GM19043 (cell line): ENCODE data around the gene ZACN.

Source experiments
- ATAC-seq: cut with Tn5 transposase; IDR thresholded peaks from one replicate; pipeline ENCODE4 v1.9.1; 2021; ENCODE audit warnings: low read depth; ENCODE audit not compliant: unreplicated experiment

The ZACN gene

GRCh38 chr17:76080768-76081287 is 1.8 kb downstream of the ZACN start:
- ATAC-seq = no peak

DNA sequence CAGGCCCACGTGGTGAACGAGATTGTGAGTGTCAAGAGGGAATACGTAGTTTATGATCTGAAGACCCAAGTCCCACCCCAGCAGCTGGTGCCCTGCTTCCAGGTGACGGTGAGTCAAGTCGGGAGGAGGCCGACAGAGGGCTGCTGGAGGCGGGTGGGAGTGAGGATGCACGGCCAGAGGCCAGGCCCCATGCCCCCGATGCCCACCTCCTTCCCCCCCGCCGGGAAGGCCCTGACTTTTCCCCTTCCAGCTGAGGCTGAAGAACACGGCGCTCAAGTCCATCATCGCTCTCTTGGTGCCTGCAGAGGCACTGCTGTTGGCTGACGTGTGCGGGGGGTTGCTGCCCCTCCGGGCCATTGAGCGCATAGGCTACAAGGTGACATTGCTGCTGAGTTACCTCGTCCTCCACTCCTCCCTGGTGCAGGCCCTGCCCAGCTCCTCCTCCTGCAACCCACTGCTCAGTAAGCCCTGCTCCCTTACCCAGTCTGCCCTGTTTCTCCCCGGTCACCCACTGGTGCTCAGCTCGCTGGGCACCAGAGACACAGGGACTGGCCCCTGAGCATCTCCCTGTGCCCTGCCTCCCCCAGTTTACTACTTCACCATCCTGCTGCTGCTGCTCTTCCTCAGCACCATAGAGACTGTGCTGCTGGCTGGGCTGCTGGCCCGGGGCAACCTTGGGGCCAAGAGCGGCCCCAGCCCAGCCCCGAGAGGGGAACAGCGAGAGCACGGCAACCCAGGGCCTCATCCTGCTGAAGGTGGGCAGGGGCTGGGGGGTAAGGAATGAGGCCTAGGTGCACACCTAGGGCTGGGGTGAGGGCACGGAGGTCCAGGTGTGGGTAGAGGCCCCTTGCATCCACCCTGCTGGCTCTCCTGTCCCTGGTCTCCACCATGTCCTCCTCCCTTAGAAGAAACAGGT is 2.6 kb downstream of the ZACN start:
- no peak for ATAC-seq

GRCh38 chr17:76082326-76083251 is 3.6 kb downstream of the ZACN start:
- ATAC-seq = no peak

- ATAC-seq = no peak
Measured at GRCh38 chr17:76083536-76084182, 4.7 kb downstream of the ZACN start.

DNA sequence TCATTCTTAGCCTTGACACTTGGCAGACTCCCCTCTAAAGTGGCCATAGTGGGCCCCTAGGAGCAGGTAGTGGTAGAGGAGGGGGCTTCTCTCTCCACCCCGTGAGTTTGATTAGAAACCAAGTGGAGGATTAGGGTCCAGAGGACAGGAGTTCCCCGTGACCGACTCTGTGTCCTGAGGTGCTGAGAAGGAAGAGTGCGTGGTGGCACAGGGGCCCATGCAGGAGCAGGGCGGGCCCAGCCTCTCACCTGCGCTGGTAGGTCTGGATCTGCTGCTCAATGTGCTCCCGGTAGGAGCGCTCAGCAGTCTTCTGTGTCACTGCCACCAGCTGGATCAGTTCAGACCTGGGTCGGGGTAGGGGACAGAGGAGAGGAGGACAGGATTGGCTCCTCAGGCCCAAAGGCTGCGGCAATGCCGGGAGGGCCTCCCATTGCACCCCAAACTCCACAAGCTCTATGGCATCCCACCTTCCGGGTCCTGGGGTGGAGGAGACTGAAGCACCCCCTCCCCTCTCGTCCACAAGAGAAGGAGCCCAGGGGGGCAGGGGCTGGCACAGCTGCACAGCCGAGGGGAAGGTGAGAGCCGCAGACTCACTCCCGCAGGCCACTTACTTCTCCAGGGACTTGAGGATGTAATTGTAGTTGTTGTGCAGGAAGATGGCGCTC is 6.2 kb downstream of the ZACN start:
- no peak for ATAC-seq

GRCh38 chr17:76085731-76086366 is 6.9 kb downstream of the ZACN start:
- ATAC-seq = no peak

GRCh38 chr17:76086384-76086783 is 7.4 kb downstream of the ZACN start:
- no peak for ATAC-seq

DNA sequence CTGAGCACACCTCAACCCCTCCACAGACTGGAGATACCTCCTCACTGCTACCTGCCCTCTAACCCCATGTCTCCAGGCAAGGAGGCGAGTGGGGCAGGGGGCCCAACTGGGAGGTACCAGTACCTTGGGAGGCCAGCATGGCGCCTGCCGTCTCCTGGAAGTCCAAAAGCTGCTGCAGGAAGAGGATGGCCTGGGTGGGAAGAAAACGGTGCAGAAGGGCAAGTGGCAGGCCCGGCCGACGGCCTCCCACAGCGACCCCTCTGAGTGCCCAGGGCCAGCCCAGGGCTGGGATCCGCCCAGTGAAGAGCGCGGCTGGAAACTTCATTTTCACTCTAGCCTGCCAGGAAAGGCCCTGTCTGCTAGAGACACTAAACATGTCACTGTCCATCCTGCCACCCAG is 8.5 kb downstream of the ZACN start:
- no peak for ATAC-seq

DNA sequence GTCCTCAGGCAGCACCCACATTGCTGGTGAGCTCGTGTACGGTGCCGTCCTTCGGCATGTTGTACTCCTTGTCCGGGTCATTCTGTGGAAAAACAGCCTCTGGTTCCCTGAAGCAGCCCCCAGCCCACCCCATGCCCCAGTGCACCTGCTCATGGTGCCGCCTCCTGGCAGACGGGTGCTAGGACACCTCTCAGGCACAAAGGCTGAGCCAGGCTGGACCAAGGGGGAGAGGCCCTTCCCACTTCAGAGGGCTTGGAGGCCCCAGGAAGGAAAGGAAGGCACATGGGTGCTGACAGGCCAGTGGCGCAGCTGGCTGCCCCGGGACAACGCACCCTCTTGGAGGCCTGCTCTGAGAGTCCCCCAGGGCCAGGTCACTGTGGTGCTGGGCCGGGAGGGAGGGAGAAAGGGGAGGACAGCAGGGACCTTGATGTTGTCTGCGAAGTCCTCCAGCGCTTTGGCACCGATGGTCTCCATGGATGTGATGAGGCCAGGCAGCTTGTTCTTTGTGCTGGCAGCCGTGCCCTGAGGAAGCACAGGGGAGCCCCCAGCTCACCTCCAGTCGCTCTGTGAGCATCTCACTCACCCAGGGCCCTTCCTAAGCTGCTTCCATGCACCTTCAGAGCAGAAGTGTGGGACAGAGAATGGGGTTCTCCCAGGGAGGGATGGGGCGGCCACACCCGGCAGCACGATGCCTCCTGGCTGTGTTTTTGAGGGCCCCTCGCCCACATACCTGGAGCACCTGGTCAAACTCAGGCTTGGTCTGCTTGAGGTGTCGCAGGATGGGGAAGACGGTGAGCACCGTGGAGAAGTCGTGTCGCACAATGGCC is 9.3 kb downstream of the ZACN start:
- ATAC-seq = no peak

GRCh38 chr17:76088868-76089576 is 10.0 kb downstream of the ZACN start:
- no peak for ATAC-seq

- ATAC-seq = no peak
Measured at GRCh38 chr17:76089680-76090516, 10.9 kb downstream of the ZACN start.

DNA sequence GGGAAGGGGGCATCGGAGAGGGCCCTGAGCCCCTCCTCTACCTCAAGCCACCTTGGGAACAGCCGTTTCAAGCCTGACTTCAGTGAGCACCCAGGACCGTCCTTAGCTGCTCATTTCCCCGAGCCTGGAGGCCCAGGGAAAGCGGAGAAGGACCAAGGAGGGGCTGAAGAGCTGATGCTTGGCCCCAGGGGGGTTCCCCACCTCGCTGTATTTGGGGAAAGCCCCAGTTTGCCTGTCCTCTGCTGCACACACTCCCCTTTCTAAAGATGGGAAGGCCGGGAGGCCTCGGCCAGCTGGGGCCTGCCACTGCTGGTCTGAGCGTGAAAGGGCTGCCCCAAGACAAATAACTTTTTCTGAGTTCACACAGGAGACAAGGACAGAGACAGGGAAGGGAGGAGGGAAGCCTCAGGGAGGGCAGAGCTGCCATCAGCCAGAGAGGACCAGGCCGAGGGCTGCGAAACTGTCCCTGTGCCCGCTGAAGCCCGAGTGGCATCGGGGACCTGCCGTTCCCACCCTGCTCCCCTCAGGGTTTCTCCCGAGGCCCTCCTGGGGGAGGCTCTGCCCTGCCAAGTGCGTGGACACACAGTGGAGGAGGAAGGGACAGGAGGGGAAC is 11.6 kb downstream of the ZACN start:
- ATAC-seq = no peak

DNA sequence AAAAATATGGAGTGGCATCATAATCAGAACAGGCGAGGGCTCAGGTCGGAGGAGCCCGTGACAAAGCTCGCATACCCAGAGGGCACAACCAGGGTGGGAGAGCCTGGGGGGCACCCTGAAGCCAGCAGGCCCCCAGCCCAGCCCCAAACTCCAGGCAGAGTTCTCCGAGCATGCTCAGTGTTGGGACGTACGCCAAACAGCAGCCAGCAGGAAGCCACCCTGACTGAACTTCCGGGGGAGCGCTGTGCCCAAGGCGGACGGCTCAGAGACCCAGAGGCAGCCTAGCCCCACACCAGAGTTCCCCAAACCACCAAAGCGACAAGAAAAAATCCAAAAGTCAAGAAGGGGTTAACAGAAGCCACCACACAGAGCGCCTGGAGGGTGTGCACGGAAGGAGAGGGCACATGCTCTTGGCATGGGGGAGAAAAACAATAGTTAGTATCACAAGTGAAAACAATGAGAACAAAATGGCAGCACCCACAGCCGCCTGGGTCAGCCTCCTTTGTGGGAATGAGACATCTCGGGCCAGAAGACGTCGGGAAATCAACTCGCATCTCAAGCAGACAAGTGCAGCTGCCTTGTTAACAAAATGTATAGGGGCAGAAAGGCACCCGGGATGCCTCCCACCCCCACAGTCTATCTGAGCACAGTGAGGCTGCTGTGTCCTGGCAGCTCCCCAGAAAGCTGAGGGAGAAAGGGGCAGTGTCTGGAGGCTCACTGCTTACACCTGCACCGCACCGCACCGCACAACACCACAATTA is 12.7 kb downstream of the ZACN start:
- ATAC-seq = no peak

DNA sequence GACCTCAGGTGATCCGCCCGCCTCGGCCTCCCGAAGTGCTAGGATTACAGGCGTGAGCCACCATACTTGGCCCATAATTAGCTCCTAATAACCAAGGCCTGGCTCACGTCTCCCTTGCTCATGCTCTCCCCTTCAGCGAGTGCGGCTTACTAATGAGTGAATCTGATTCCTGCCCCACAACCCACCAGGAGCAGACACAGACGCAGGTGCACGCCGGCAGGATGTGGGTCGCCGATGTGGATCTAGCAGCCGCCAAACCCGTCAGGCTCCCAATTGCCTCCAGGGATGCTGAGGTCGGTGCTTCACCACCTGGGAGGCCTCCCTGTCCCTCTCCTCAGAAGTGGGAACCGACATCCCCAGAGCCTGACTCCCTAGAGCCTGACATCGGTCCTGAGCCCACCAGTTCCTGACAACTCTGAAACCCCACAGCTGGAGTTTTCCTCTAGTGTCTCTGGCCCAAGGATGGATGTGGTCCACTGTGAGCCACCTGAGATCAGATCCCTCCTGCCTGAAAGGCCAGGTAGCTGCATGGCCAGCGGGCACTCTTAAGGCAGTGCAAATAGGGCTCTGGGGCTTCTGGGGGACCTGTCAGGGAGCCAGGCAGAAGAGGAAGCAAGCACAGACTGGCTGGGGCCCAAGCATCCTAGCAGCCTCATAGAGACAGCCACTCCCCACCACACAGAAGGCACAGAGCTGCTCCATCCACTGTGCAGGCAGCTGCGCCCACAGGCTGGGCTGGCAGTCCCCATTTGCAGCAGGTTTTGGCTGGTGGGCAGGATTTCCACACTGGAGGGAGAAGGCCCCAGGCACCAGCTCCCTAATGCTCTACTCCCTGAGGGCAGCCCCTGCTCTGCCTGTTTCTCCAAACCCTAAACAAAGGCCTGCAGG is 13.8 kb downstream of the ZACN start:
- ATAC-seq = no peak

- no peak for ATAC-seq
Measured at GRCh38 chr17:76094046-76094445, 15.1 kb downstream of the ZACN start.
